CD4-positive, alpha-beta T cell treated with Interleukin-21 for 1 hour (primary cell): ENCODE measurements around the gene SLC22A23.

Source experiments
- DNase-seq: peaks from one replicate; pipeline ENCODE4 v3.0.0-alpha.2; 2020

The SLC22A23 gene

GRCh38 chr6:3280866-3281465 is 175.9 kb downstream of the SLC22A23 start:
- no peak for DNase-seq

- no peak for DNase-seq
Observed at GRCh38 chr6:3280091-3280490, 176.8 kb downstream of the SLC22A23 start.

GRCh38 chr6:3278691-3279090 is 178.2 kb downstream of the SLC22A23 start:
- no peak for DNase-seq

GRCh38 chr6:3277851-3278416 is 178.9 kb downstream of the SLC22A23 start:
- DNase-seq, result no peak

- DNase-seq, result no peak
Observed at GRCh38 chr6:3277251-3277650, 179.6 kb downstream of the SLC22A23 start.

GRCh38 chr6:3276174-3277167 is 180.4 kb downstream of the SLC22A23 start:
- no peak for DNase-seq

- DNase-seq, result no peak
Observed at GRCh38 chr6:3273707-3274521, 182.9 kb downstream of the SLC22A23 start.

- no peak for DNase-seq
Observed at GRCh38 chr6:3272911-3273547, 183.8 kb downstream of the SLC22A23 start.

GRCh38 chr6:3271756-3272155 is 185.1 kb downstream of the SLC22A23 start:
- DNase-seq, result no peak

GRCh38 chr6:3270258-3270657 is 186.6 kb downstream of the SLC22A23 start:
- DNase-seq, result no peak

GRCh38 chr6:3269281-3269975 is 187.4 kb downstream of the SLC22A23 start:
- DNase-seq, result no peak

GRCh38 chr6:3268680-3269079 is 188.2 kb downstream of the SLC22A23 start:
- DNase-seq, result no peak

GRCh38 chr6:3267162-3267561 is 189.7 kb downstream of the SLC22A23 start:
- DNase-seq, result no peak

GRCh38 chr6:3266170-3266569 is 190.7 kb downstream of the SLC22A23 start:
- DNase-seq, result no peak

- DNase-seq, result no peak
Observed at GRCh38 chr6:3265671-3266070, 191.2 kb downstream of the SLC22A23 start.

GRCh38 chr6:3264356-3264755 is 192.5 kb downstream of the SLC22A23 start:
- no peak for DNase-seq

GRCh38 chr6:3263096-3263495 is 193.8 kb downstream of the SLC22A23 start:
- DNase-seq, result no peak

- DNase-seq, result no peak
Observed at GRCh38 chr6:3261921-3262320, 194.9 kb downstream of the SLC22A23 start.

GRCh38 chr6:3261518-3261820 is 195.4 kb downstream of the SLC22A23 start:
- no peak for DNase-seq

- DNase-seq, result no peak
Observed at GRCh38 chr6:3260772-3261517, 195.9 kb downstream of the SLC22A23 start.

- DNase-seq, result no peak
Observed at GRCh38 chr6:3260296-3260695, 196.6 kb downstream of the SLC22A23 start.
